H1 (cell line): ENCODE data around the gene LAG3. TPM values are rescaled to one million over a fixed set of nuclear protein-coding genes. Genes with fewer than 3 reads are reported as not detected.

Experiments used
- CTCF ChIA-PET: fragments of 300-600 bp; sonication (Branson Sonifier 250); formaldehyde crosslinking; loops from one replicate; lab custom pipeline; 2021; ENCODE audit not compliant: partially characterized antibody; lab: Charles Lee
- POLR2A ChIA-PET: fragments of 300-600 bp; sonication (Branson Sonifier 250); formaldehyde crosslinking; loops from one replicate; lab custom pipeline; 2021; ENCODE audit warnings: inconsistent platforms; ENCODE audit not compliant: partially characterized antibody; lab: Charles Lee
- DNase-seq, 2 experiments: peaks; one replicate each; pipeline versions ENCODE4 v3.0.0 to v3.0.0-alpha.2; 2010 to 2022; ENCODE audit warnings: low spot score in 2 of 2, low read depth in 1 of 2, mixed read lengths in 1 of 2
- FAIRE-seq: peaks from 2 replicates; lab custom pipeline; 2011; peaks lifted over from hg19 to GRCh38; lab: Jason Lieb, UNC
- H2AFZ ChIP-seq: 2 replicates; pipeline ENCODE4 v1.8.1; 2012; ENCODE audit warnings: low read length, inconsistent platforms
- H2AK5ac ChIP-seq: 2 replicates; pipeline ENCODE4 v1.6.1; 2013; ENCODE audit warnings: low read depth, low read length
- H2BK120ac ChIP-seq: replicated peaks from 2 replicates; pipeline ENCODE3; 2013; ENCODE audit warnings: low read depth, low read length, inconsistent platforms
- H2BK12ac ChIP-seq: 2 replicates; pipeline ENCODE4 v1.6.1; 2013; ENCODE audit warnings: low read depth, low read length
- H2BK15ac ChIP-seq: 2 replicates; pipeline ENCODE4 v1.6.1; 2013; ENCODE audit warnings: low read length
- H2BK20ac ChIP-seq: 2 replicates; pipeline ENCODE4 v1.6.1; 2013; ENCODE audit warnings: low read length
- H2BK5ac ChIP-seq: 2 replicates; pipeline ENCODE4 v1.6.1; 2013; ENCODE audit warnings: low read depth, low read length
- H3K14ac ChIP-seq: 2 replicates; pipeline ENCODE4 v1.6.1; 2013; ENCODE audit warnings: inconsistent platforms; ENCODE audit not compliant: insufficient read length
- H3K18ac ChIP-seq: 2 replicates; pipeline ENCODE4 v1.6.1; 2013; ENCODE audit warnings: low read length; ENCODE audit errors: extremely low read depth
- H3K23ac ChIP-seq: 2 replicates; pipeline ENCODE4 v1.6.1; 2013; ENCODE audit warnings: inconsistent platforms; ENCODE audit not compliant: insufficient read length
- H3K23me2 ChIP-seq: 2 replicates; pipeline ENCODE4 v1.6.1; 2013; ENCODE audit warnings: low read depth, low read length
- H3K27ac ChIP-seq: 2 replicates; pipeline ENCODE4 v1.6.1; 2011; ENCODE audit warnings: low read depth, low read length, inconsistent platforms
- H3K27me3 ChIP-seq, 4 experiments: replicated peaks in 1 of 4; 1 replicate in 1 of 4; 2 replicates in 3 of 4; pipeline versions ENCODE4 v1.6.1 to v1.8.1; 2011 to 2013; ENCODE audit warnings: low read length in 3 of 4, mild to moderate bottlenecking in 3 of 4, inconsistent platforms in 2 of 4, mixed read lengths in 2 of 4, moderate library complexity in 1 of 4; ENCODE audit not compliant: control insufficient read depth in 3 of 4, insufficient read depth in 3 of 4; ENCODE audit errors: extremely low read depth in 1 of 4
- H3K36me3 ChIP-seq, 4 experiments: 2 replicates each; pipeline versions ENCODE4 v1.6.1 to v1.8.1; 2011 to 2013; ENCODE audit warnings: mild to moderate bottlenecking in 4 of 4, low read length in 3 of 4, moderate library complexity in 2 of 4, control low read depth in 1 of 4, inconsistent platforms in 1 of 4; ENCODE audit not compliant: insufficient read depth in 4 of 4, control insufficient read depth in 2 of 4
- H3K4ac ChIP-seq: replicated peaks from 2 replicates; pipeline ENCODE3; 2013; ENCODE audit warnings: low read length, low read depth, mixed read lengths, inconsistent platforms; ENCODE audit not compliant: insufficient read length
- H3K4me1 ChIP-seq, 4 experiments: replicated peaks in 1 of 4; 1 replicate in 1 of 4; 2 replicates in 3 of 4; pipeline versions ENCODE4 v1.6.1 to v1.8.1; 2011 to 2013; ENCODE audit warnings: low read length in 3 of 4, inconsistent platforms in 2 of 4, mixed read lengths in 1 of 4; ENCODE audit not compliant: insufficient read depth in 4 of 4, control insufficient read depth in 3 of 4
- H3K4me2 ChIP-seq, 2 experiments: 2 replicates each; pipeline versions ENCODE4 v1.6.1 to v1.8.1; 2011 to 2013; ENCODE audit warnings: low read depth in 2 of 2, low read length in 2 of 2, control low read depth in 1 of 2, inconsistent platforms in 1 of 2, mild to moderate bottlenecking in 1 of 2; ENCODE audit not compliant: insufficient read depth in 1 of 2
- H3K4me3 ChIP-seq, 4 experiments: fragments of 200-600, 300-600 bp in 1 of 4; sonication (generic), shearing (Covaris generic), sonication (Bioruptor Twin) in 1 of 4; 2 replicates each; pipeline versions ENCODE4 v1.5.1 to v1.8.1; 2011 to 2016; ENCODE audit warnings: low read length in 4 of 4, low read depth in 3 of 4, control low read depth in 2 of 4, inconsistent platforms in 2 of 4, mild to moderate bottlenecking in 2 of 4, mixed read lengths in 1 of 4, moderate library complexity in 1 of 4; ENCODE audit not compliant: insufficient read depth in 2 of 4; ENCODE audit errors: extremely low read depth in 1 of 4
- H3K56ac ChIP-seq: replicated peaks from 2 replicates; pipeline ENCODE3; 2013; ENCODE audit warnings: low read depth, mild to moderate bottlenecking, mixed read lengths, low read length, inconsistent platforms; ENCODE audit not compliant: insufficient read length
- H3K79me1 ChIP-seq: 2 replicates; pipeline ENCODE4 v1.6.1; 2013; ENCODE audit warnings: low read depth, low read length, control low read depth
- H3K79me2 ChIP-seq, 2 experiments: 2 replicates each; pipeline versions ENCODE4 v1.6.1 to v1.8.1; 2012 to 2013; ENCODE audit warnings: low read length in 2 of 2, mild to moderate bottlenecking in 2 of 2, inconsistent platforms in 1 of 2; ENCODE audit not compliant: insufficient read depth in 2 of 2, control insufficient read depth in 1 of 2
- H3K9ac ChIP-seq, 4 experiments: replicated peaks in 1 of 4; 1 replicate in 1 of 4; 2 replicates in 3 of 4; pipeline versions ENCODE4 v1.6.1 to v1.8.1; 2011 to 2013; ENCODE audit warnings: low read depth in 3 of 4, low read length in 3 of 4, control low read depth in 2 of 4, mild to moderate bottlenecking in 2 of 4, moderate library complexity in 2 of 4, inconsistent platforms in 1 of 4; ENCODE audit errors: extremely low read depth in 1 of 4
- H3K9me3 ChIP-seq, 2 experiments: 2 replicates each; pipeline versions ENCODE4 v1.6.1 to v1.8.1; 2012 to 2013; ENCODE audit warnings: mild to moderate bottlenecking in 2 of 2, moderate library complexity in 2 of 2, control low read depth in 1 of 2, inconsistent platforms in 1 of 2, low read depth in 1 of 2, low read length in 1 of 2, mixed read lengths in 1 of 2; ENCODE audit not compliant: insufficient read depth in 2 of 2
- H4K20me1 ChIP-seq, 2 experiments: replicated peaks in 1 of 2; 2 replicates each; pipeline versions ENCODE3 to v1.8.1; 2011 to 2013; ENCODE audit warnings: inconsistent platforms in 2 of 2, low read length in 2 of 2, mild to moderate bottlenecking in 1 of 2; ENCODE audit not compliant: insufficient read depth in 2 of 2, control insufficient read depth in 1 of 2
- H4K5ac ChIP-seq: 2 replicates; pipeline ENCODE4 v1.6.1; 2013; ENCODE audit warnings: low read length, low read depth, mixed read lengths, inconsistent platforms; ENCODE audit not compliant: insufficient read length
- H4K8ac ChIP-seq: 2 replicates; pipeline ENCODE4 v1.8.0; 2013; ENCODE audit warnings: mild to moderate bottlenecking, moderate library complexity, low read length, inconsistent platforms; ENCODE audit not compliant: insufficient read depth; ENCODE audit errors: extremely low read depth
- H4K91ac ChIP-seq: replicated peaks from 2 replicates; pipeline ENCODE3; 2013; ENCODE audit warnings: low read length, mixed read lengths, inconsistent platforms; ENCODE audit not compliant: insufficient read length
- BRCA1 ChIP-seq: IDR thresholded peaks from 2 replicates; pipeline ENCODE4 v1.6.1; 2012; ENCODE audit warnings: low read depth, low read length, improper control_type of control experiment
- CBX8 ChIP-seq: fragments of 300-800, 300-1000 bp; sonication (generic); IDR thresholded peaks from 2 replicates; pipeline ENCODE4 v1.7.1; 2016; ENCODE audit warnings: low read depth, low read length, borderline replicate concordance
- CHD2 ChIP-seq: IDR thresholded peaks from 2 replicates; pipeline ENCODE4 v1.6.1; 2012; ENCODE audit warnings: low read length, improper control_type of control experiment
- EZH2 ChIP-seq: fragments of 200-600 bp; sonication (generic); IDR thresholded peaks from 2 replicates; pipeline ENCODE4 v1.7.1; 2012; ENCODE audit warnings: low read depth, mild to moderate bottlenecking, moderate library complexity, low read length, inconsistent platforms; ENCODE audit not compliant: severe bottlenecking
- KDM4A ChIP-seq: IDR thresholded peaks from one replicate; pipeline ENCODE4 v1.7.1; 2012; ENCODE audit warnings: low read depth, mild to moderate bottlenecking, moderate library complexity, low read length, inconsistent platforms; ENCODE audit not compliant: severe bottlenecking
- KDM5A ChIP-seq: fragments of 200-600 bp; IDR thresholded peaks from 2 replicates; pipeline ENCODE4 v1.7.1; 2012; ENCODE audit warnings: mild to moderate bottlenecking, low read length, inconsistent platforms, mixed read lengths
- MAFK ChIP-seq: IDR thresholded peaks from 2 replicates; pipeline ENCODE4 v1.6.1; 2012; ENCODE audit warnings: low read depth, mild to moderate bottlenecking, improper control_type of control experiment, low read length
- POLR2AphosphoS5 ChIP-seq: IDR thresholded peaks from 2 replicates; pipeline ENCODE4 v1.6.1; 2011; ENCODE audit warnings: low read depth, low read length
- TAF7 ChIP-seq: optimal IDR thresholded peaks from 2 replicates; pipeline ENCODE3; 2011; ENCODE audit warnings: low read depth, mild to moderate bottlenecking, inconsistent platforms, low read length, moderate library complexity, borderline replicate concordance
- WGBS, 2 experiments: shearing (Covaris generic) in 1 of 2; methylation state at CpG; one replicate each; pipeline versions ENCODE4 v1.1.6 to v1.1.7; 2013 to 2015; ENCODE audit warnings: low lambda C conversion rate in 2 of 2, mixed read lengths in 2 of 2, inconsistent platforms in 1 of 2, low coverage in 1 of 2, missing lambda C conversion rate in 1 of 2; ENCODE audit not compliant: insufficient replicate concordance in 2 of 2, insufficient coverage in 1 of 2, insufficient read length in 1 of 2; ENCODE audit errors: extremely low coverage in 1 of 2, missing lambda C conversion rate in 1 of 2; 5-methylcytosine and 5-hydroxymethylcytosine counted together
- polyA plus RNA-seq, 7 experiments: library from polyadenylated mRNA; depleted of rRNA in 3 of 7; stranded (reverse) in 5 of 7; unstranded in 2 of 7; fragments of >200 nt in 5 of 7; fragments of 200-250 nt in 2 of 7; gene quantifications; 1 replicate in 5 of 7; 2 replicates in 1 of 7; 4 replicates in 1 of 7; pipeline versions ENCODE4 v1.2.1 to v1.2.3, GENCODE V29; 2011 to 2013; ENCODE audit warnings: missing spikeins in 2 of 7, mixed read lengths in 2 of 7
- total RNA-seq: library from RNA; stranded (reverse); fragmentation: NEBNext Ultra II Directional; extraction: Animal tissue kit (Norgen Biotek cat#: 25700); gene quantifications from 2 replicates; pipeline ENCODE4 v1.2.1, GENCODE V29; 2021
- TF ChIP-seq, protein P1 (sequence below), 3 experiments: IDR thresholded peaks; 1 replicate in 2 of 3; 2 replicates in 1 of 3; pipeline versions ENCODE4 v1.5.1 to v1.6.1; 2011; ENCODE audit warnings: low read length in 3 of 3, mild to moderate bottlenecking in 3 of 3, inconsistent platforms in 2 of 3, low read depth in 1 of 3, moderate library complexity in 1 of 3; ENCODE audit not compliant: insufficient read depth in 1 of 3; ENCODE audit errors: control extremely low read depth in 1 of 3
- TF ChIP-seq, protein P2 (sequence below): IDR thresholded peaks from 2 replicates; pipeline ENCODE4 v1.6.1; 2011; ENCODE audit warnings: low read depth, mild to moderate bottlenecking, low read length; ENCODE audit not compliant: insufficient read depth

LAG3 gene
- total and polyA plus RNA-seq, 2 of the 8 experiments (the other 6 are each of a cell fraction or from before 2014, with no cell fraction given): 1.1 to 3.1 TPM

DNA sequence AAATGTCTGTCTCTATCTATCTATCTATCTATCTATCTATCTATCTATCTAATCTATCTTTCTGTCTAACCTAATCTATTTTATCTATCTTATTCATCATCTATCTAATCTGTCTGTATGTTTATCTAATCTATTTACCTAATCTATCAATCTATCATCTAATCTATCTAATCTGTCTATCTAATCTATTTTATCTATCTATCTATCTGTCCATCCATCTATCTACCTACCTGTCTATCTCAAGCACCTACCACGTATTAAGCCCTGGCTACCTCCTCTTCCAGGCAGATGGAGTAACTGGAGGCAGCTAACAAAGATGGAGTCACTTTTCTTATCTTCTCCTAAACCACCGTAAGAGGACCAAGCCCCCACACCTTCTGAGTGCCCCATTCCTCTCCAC lies 22.8 kb downstream of the LAG3 start:
- H3K4me2 ChIP-seq: no peak overlapping the region
- H3K4me3 ChIP-seq: no peak overlapping the region
- H3K56ac ChIP-seq: no peak overlapping the region
- no peak overlapping the region for H2BK15ac ChIP-seq
- no peak overlapping the region for H2BK5ac ChIP-seq
- H3K23ac ChIP-seq: no peak overlapping the region
- H2BK120ac ChIP-seq: no peak overlapping the region
- no peak overlapping the region for H4K8ac ChIP-seq
- no peak overlapping the region for H3K27ac ChIP-seq
- no peak overlapping the region for H3K18ac ChIP-seq
- H3K23me2 ChIP-seq: no peaks in the 10 kb centered on the region
- no peak overlapping the region for H2BK12ac ChIP-seq
- no peak overlapping the region for H2BK20ac ChIP-seq
- H3K27me3 ChIP-seq: 0 out of 7 replicates have a peak, but pooled peaks cover 0 to 3% (median 0%) of the 10 kb centered on the region in 4 experiments
- H4K5ac ChIP-seq: no peak overlapping the region
- WGBS, 2 experiments: 95% methylated on average over 2 of the region's 2 CpGs; no CpG with 5 or more reads in 1 of the 2 experiments
- H3K36me3 ChIP-seq: no peaks in the 10 kb centered on the region
- H3K9ac ChIP-seq: no peak overlapping the region
- DNase-seq (no peak), FAIRE-seq (no peak)
- no peak overlapping the region for H4K91ac ChIP-seq
- no peak overlapping the region for H2AK5ac ChIP-seq
- POLR2A ChIA-PET: interaction anchor here (1.4 kb wide), 1 partner anchor 26 kb away, joined by 5 read pairs; the partner anchor contains the start of gene GPR162
- no peaks in the 10 kb centered on the region for H3K79me2 ChIP-seq
- H4K20me1 ChIP-seq: no peaks in the 10 kb centered on the region
- CTCF ChIA-PET: interaction anchor here (1.1 to 5.5 kb wide), 5 partner anchors 13 to 41 kb away, joined by 4 to 32 read pairs (median 7); partner anchors contain the start of gene MLF2
- H3K9me3 ChIP-seq: no peaks in the 10 kb centered on the region
- H3K14ac ChIP-seq: no peak overlapping the region
- H2AFZ ChIP-seq: no peak overlapping the region
- H3K79me1 ChIP-seq: no peaks in the 10 kb centered on the region
- H3K4ac ChIP-seq: no peak overlapping the region
- peaks cover 0 to 3% (median 0%) of the 10 kb centered on the region in 4 experiments; a peak in 3 of 7 replicates for H3K4me1 ChIP-seq
- TF ChIP-seq BRCA1 (no peak), TAF7 (no peak), CBX8 (no peak), MAFK (no peak), EZH2 (no peak), KDM5A (no peak), KDM4A (no peak), POLR2AphosphoS5 (no peak), CHD2 (no peak)
- TF ChIP-seq, protein P1, sequence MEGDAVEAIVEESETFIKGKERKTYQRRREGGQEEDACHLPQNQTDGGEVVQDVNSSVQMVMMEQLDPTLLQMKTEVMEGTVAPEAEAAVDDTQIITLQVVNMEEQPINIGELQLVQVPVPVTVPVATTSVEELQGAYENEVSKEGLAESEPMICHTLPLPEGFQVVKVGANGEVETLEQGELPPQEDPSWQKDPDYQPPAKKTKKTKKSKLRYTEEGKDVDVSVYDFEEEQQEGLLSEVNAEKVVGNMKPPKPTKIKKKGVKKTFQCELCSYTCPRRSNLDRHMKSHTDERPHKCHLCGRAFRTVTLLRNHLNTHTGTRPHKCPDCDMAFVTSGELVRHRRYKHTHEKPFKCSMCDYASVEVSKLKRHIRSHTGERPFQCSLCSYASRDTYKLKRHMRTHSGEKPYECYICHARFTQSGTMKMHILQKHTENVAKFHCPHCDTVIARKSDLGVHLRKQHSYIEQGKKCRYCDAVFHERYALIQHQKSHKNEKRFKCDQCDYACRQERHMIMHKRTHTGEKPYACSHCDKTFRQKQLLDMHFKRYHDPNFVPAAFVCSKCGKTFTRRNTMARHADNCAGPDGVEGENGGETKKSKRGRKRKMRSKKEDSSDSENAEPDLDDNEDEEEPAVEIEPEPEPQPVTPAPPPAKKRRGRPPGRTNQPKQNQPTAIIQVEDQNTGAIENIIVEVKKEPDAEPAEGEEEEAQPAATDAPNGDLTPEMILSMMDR (IDR thresholded peaks at IDR 0.05; ENCODE audit: control extremely low read depth in 1 of 3, insufficient read depth in 1 of 3, low read depth in 1 of 3, low read length in 3 of 3): no peak
- TF ChIP-seq, protein P2, sequence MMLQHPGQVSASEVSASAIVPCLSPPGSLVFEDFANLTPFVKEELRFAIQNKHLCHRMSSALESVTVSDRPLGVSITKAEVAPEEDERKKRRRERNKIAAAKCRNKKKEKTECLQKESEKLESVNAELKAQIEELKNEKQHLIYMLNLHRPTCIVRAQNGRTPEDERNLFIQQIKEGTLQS: no peak
